Keratinocyte (primary cell): ENCODE measurements around the gene LPCAT4.
"Not testable (repeated sequence)": the region's sequence is repeated elsewhere in the genome, so short reads cannot be mapped to it uniquely, and the experiment has no call there.

Experiments used
- EZH2 ChIP-seq: IDR thresholded peaks from one replicate; pipeline ENCODE4 v1.6.1; 2012; ENCODE audit warnings: inconsistent platforms, mild to moderate bottlenecking, low read length, moderate library complexity
- TF ChIP-seq, protein P1 (sequence below), 3 experiments: IDR thresholded peaks in 1 of 3; conservative IDR thresholded peaks in 1 of 3; optimal IDR thresholded peaks in 1 of 3; 2 replicates in 2 of 3; 3 replicates in 1 of 3; pipeline versions ENCODE3 to v1.5.1; 2011; ENCODE audit warnings: low read length in 3 of 3, mild to moderate bottlenecking in 3 of 3, moderate library complexity in 2 of 3, control low read depth in 1 of 3, inconsistent platforms in 1 of 3; ENCODE audit not compliant: insufficient read depth in 2 of 3; ENCODE audit errors: extremely low read depth in 1 of 3

GRCh38 chr15:34392981-34393380 is 26.0 kb upstream of the LPCAT4 start:
- TF ChIP-seq, protein P1, sequence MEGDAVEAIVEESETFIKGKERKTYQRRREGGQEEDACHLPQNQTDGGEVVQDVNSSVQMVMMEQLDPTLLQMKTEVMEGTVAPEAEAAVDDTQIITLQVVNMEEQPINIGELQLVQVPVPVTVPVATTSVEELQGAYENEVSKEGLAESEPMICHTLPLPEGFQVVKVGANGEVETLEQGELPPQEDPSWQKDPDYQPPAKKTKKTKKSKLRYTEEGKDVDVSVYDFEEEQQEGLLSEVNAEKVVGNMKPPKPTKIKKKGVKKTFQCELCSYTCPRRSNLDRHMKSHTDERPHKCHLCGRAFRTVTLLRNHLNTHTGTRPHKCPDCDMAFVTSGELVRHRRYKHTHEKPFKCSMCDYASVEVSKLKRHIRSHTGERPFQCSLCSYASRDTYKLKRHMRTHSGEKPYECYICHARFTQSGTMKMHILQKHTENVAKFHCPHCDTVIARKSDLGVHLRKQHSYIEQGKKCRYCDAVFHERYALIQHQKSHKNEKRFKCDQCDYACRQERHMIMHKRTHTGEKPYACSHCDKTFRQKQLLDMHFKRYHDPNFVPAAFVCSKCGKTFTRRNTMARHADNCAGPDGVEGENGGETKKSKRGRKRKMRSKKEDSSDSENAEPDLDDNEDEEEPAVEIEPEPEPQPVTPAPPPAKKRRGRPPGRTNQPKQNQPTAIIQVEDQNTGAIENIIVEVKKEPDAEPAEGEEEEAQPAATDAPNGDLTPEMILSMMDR (optimal IDR thresholded peaks at IDR 0.05 in 1 of 3, IDR thresholded peaks at IDR 0.05 in 1 of 3, conservative IDR thresholded peaks at IDR 0.05 in 1 of 3; ENCODE audit: extremely low read depth in 1 of 3, insufficient read depth in 2 of 3, low read length in 3 of 3) = not testable (repeated sequence)
- not testable (repeated sequence) for TF ChIP-seq EZH2
